ENCODE measurements around the gene KIF16B.

DNA sequence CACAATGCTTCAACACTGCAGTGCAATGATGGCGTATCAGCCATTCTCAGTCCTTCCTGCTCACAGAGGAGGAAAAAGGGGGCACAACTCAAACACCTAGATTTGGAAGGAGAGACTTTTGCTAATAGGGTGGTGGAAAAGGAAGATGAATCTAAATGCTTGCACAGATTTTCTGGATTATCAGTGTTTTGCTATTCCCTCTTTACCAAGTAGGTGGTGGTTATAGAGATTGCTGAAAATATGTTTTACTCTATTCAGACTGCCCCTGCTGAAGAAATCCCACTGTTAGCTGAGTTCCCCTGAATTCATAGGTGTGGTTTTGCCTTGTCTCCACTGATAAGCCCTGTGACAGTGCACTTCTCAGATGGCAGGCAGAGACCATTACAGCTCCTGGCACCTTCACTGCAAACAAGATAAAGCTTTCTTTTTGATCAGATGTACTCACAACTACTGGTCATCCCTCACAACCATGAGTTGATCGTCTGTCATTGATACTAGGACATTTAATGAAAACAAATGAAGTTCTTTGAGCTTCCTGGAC, 311.4 kb downstream of the KIF16B start:
- TF ChIP-seq, protein P1, sequence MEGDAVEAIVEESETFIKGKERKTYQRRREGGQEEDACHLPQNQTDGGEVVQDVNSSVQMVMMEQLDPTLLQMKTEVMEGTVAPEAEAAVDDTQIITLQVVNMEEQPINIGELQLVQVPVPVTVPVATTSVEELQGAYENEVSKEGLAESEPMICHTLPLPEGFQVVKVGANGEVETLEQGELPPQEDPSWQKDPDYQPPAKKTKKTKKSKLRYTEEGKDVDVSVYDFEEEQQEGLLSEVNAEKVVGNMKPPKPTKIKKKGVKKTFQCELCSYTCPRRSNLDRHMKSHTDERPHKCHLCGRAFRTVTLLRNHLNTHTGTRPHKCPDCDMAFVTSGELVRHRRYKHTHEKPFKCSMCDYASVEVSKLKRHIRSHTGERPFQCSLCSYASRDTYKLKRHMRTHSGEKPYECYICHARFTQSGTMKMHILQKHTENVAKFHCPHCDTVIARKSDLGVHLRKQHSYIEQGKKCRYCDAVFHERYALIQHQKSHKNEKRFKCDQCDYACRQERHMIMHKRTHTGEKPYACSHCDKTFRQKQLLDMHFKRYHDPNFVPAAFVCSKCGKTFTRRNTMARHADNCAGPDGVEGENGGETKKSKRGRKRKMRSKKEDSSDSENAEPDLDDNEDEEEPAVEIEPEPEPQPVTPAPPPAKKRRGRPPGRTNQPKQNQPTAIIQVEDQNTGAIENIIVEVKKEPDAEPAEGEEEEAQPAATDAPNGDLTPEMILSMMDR (conservative IDR thresholded peaks at IDR 0.05; ENCODE audit: low read depth, low read length): no peak
- no peak for TF ChIP-seq EZH2 (IDR thresholded peaks at IDR 0.05; ENCODE audit: borderline replicate concordance, low read depth, low read length, poor library complexity, severe bottlenecking)
